ENCODE results near the gene LRP8.

- TF ChIP-seq, protein P1, sequence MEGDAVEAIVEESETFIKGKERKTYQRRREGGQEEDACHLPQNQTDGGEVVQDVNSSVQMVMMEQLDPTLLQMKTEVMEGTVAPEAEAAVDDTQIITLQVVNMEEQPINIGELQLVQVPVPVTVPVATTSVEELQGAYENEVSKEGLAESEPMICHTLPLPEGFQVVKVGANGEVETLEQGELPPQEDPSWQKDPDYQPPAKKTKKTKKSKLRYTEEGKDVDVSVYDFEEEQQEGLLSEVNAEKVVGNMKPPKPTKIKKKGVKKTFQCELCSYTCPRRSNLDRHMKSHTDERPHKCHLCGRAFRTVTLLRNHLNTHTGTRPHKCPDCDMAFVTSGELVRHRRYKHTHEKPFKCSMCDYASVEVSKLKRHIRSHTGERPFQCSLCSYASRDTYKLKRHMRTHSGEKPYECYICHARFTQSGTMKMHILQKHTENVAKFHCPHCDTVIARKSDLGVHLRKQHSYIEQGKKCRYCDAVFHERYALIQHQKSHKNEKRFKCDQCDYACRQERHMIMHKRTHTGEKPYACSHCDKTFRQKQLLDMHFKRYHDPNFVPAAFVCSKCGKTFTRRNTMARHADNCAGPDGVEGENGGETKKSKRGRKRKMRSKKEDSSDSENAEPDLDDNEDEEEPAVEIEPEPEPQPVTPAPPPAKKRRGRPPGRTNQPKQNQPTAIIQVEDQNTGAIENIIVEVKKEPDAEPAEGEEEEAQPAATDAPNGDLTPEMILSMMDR (optimal IDR thresholded peaks at IDR 0.05 in 1 of 3, IDR thresholded peaks at IDR 0.05 in 1 of 3, conservative IDR thresholded peaks at IDR 0.05 in 1 of 3; ENCODE audit: extremely low read depth in 1 of 3, insufficient read depth in 2 of 3, low read length in 3 of 3) = no peak
- TF ChIP-seq EZH2 (IDR thresholded peaks at IDR 0.05; ENCODE audit: low read length) = no peak
These were observed 51.0 kb downstream of the LRP8 start for GRCh38 chr1:53276902-53277281.
